Lung (tissue), 12 donors: ENCODE measurements around the gene PES1. TPM values are rescaled to one million over a fixed set of nuclear protein-coding genes. Genes with fewer than 3 reads are reported as not detected.

Source experiments
- ATAC-seq: fragments of 200-7000 bp; cut with Tn5 transposase; one replicate; pipeline ENCODE4 v1.9.1; 2020; ENCODE audit warnings: moderate number of reproducible peaks; ENCODE audit not compliant: insufficient read depth, low FRiP score
- DNase-seq, 3 donors: peaks; one replicate each; pipeline ENCODE4 v3.0.0-alpha.2; 2013 to 2017
- H3K27ac ChIP-seq, 2 donors: one replicate each; pipeline ENCODE4 v1.5.1; 2013; ENCODE audit warnings: mild to moderate bottlenecking in 2 of 2, moderate library complexity in 2 of 2, control low read depth in 1 of 2, inconsistent platforms in 1 of 2, low read depth in 1 of 2, low read length in 1 of 2
- H3K27me3 ChIP-seq, 3 donors: one replicate each; pipeline ENCODE4 v1.5.1; 2013; ENCODE audit warnings: low read length in 2 of 3; ENCODE audit not compliant: control insufficient read depth in 3 of 3, insufficient read depth in 3 of 3
- H3K36me3 ChIP-seq, 4 donors: one replicate each; pipeline ENCODE4 v1.5.1; 2013; ENCODE audit warnings: low read length in 4 of 4, mild to moderate bottlenecking in 1 of 4, moderate library complexity in 1 of 4; ENCODE audit not compliant: control insufficient read depth in 4 of 4, insufficient read depth in 4 of 4
- H3K4me1 ChIP-seq, 5 donors: one replicate each; pipeline ENCODE4 v1.5.1; 2013; ENCODE audit warnings: low read length in 5 of 5, mild to moderate bottlenecking in 2 of 5, moderate library complexity in 1 of 5; ENCODE audit not compliant: control insufficient read depth in 5 of 5, insufficient read depth in 5 of 5
- H3K4me3 ChIP-seq: one replicate; pipeline ENCODE4 v1.5.1; 2013; ENCODE audit warnings: mild to moderate bottlenecking, control low read depth, moderate library complexity
- H3K9ac ChIP-seq, 2 donors: one replicate each; pipeline ENCODE4 v1.5.1; 2013; ENCODE audit warnings: low read length in 2 of 2, control low read depth in 1 of 2; ENCODE audit not compliant: insufficient read depth in 1 of 2
- H3K9me3 ChIP-seq, 4 donors: one replicate each; pipeline ENCODE4 v1.5.1; 2013; ENCODE audit warnings: low read length in 3 of 4, mild to moderate bottlenecking in 1 of 4, moderate library complexity in 1 of 4; ENCODE audit not compliant: control insufficient read depth in 4 of 4, insufficient read depth in 3 of 4
- WGBS, 2 donors: extraction: QIAGEN DNeasy Blood & Tissue Kit; methylation state at CpG; one replicate each; pipeline ENCODE4 v1.1.7; 2013; 5-methylcytosine and 5-hydroxymethylcytosine counted together
- polyA plus RNA-seq, 2 donors: library from polyadenylated mRNA; stranded (reverse); fragments of 200-250 nt; gene quantifications; one replicate each; pipeline ENCODE4 v1.2.1, GENCODE V29; 2013
- total RNA-seq, 2 donors: library from RNA; depleted of rRNA in 1 of 2; stranded (reverse); fragments of >200 nt in 1 of 2; gene quantifications; one replicate each; pipeline ENCODE4 v1.2.1, GENCODE V29; 2014 to 2021
- TF ChIP-seq, protein P1 (sequence below): IDR thresholded peaks from 2 replicates; pipeline ENCODE4 v1.5.1; 2012; ENCODE audit warnings: mild to moderate bottlenecking; ENCODE audit errors: control extremely low read depth, extremely low read depth
- donor health status: control.
- donor health status: control.
- donor health status: Bipolar disorder and iron deficiency.
- donor health status: healthy.
- donor health status: DM: yes; HTN: yes; CAD: no.

Gene PES1
- total and polyA plus RNA-seq, 4 donors, result 34.4 to 77.2 (median 72.7) TPM

DNA sequence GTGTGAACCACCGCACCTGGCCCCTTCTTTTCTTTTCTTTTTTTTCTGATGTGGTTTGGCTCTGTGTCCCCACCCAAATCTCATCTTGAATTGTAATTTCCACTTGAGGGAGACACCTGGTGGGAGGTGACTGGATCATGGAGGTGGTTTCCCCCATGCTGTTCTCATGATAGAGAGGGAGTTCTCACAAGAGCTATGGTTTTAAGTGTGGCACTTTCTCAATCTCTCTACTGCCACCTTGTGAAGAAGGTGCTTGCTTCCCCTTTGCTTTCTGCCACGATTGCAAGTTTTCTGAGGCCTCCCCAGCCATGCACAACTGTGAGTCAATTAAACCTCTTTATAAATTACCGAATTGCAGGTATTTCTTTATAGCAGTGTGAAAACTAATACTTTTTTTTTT lies 10.3 kb upstream of the PES1 start:
- H3K36me3 ChIP-seq, result no peaks in the 10 kb centered on the region
- H3K9ac ChIP-seq, result no peak overlapping the region
- H3K27me3 ChIP-seq, result no peaks in the 10 kb centered on the region
- H3K27ac ChIP-seq, result no peak overlapping the region
- DNase-seq (peak in 1 of 3 donors; percentile 31), ATAC-seq (no peak)
- WGBS, 2 donors, result 58 to 63% methylated on average over 3 of the region's 3 CpGs
- TF ChIP-seq, protein P1, sequence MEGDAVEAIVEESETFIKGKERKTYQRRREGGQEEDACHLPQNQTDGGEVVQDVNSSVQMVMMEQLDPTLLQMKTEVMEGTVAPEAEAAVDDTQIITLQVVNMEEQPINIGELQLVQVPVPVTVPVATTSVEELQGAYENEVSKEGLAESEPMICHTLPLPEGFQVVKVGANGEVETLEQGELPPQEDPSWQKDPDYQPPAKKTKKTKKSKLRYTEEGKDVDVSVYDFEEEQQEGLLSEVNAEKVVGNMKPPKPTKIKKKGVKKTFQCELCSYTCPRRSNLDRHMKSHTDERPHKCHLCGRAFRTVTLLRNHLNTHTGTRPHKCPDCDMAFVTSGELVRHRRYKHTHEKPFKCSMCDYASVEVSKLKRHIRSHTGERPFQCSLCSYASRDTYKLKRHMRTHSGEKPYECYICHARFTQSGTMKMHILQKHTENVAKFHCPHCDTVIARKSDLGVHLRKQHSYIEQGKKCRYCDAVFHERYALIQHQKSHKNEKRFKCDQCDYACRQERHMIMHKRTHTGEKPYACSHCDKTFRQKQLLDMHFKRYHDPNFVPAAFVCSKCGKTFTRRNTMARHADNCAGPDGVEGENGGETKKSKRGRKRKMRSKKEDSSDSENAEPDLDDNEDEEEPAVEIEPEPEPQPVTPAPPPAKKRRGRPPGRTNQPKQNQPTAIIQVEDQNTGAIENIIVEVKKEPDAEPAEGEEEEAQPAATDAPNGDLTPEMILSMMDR, result no peak
- no peaks in the 10 kb centered on the region for H3K9me3 ChIP-seq
- peaks cover 0 to 9% (median 3%) of the 10 kb centered on the region in 5 donors for H3K4me1 ChIP-seq
- no peak overlapping the region for H3K4me3 ChIP-seq

DNA sequence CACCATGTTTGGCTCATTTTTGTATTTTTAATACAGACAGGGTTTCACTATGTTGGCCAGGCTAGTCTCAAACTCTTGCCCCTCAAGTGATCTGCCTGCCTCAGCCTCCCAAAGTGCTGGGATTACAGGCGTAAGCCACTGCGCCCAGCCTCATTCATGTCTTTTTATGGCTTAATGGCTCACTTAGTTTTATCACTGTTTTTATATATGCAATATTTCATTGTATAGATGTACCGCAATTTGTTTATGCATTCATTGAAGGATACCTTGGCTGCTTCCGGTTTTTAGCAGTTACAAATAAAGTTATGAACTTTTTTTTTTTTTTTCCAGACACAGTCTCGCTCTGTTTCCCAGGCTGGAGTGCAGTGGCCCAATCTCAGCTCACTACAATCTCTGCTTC lies 9.8 kb upstream of the PES1 start:
- Histone ChIP-seq H3K9ac (no peak overlapping the region), H3K27ac (no peak overlapping the region), H3K36me3 (no peaks in the 10 kb centered on the region), H3K27me3 (no peaks in the 10 kb centered on the region), H3K9me3 (no peaks in the 10 kb centered on the region), H3K4me3 (no peak overlapping the region), H3K4me1 (peaks cover 0 to 7% (median 3%) of the 10 kb centered on the region in 5 donors)
- TF ChIP-seq, protein P1, result no peak
- WGBS, 2 donors, result 75 to 88% methylated on average over 5 of the region's 5 CpGs
- DNase-seq (no peak), ATAC-seq (no peak)

DNA sequence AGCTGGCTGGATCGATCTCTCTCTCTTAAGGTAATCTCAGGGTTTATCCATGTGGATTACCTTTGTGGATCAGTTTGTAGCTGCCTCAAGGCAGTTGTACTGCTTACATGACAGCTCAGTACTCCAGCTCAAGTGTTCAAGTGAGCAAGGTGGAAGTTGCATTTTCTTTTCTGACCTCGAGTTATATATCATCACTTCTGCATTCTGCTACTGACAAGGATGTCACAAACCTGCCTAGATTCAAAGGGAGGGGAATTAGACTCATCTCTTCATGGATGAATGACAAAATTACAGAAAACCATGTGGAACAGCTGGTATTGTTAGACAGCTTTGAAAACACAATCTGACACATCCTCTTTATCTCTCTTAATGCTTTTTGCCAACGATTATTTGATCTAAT lies 9.2 kb upstream of the PES1 start:
- no peak overlapping the region for H3K4me3 ChIP-seq
- no peaks in the 10 kb centered on the region for H3K27me3 ChIP-seq
- DNase-seq (no peak), ATAC-seq (no peak)
- no peaks in the 10 kb centered on the region for H3K36me3 ChIP-seq
- peaks cover 0 to 6% (median 3%) of the 10 kb centered on the region in 5 donors for H3K4me1 ChIP-seq
- H3K9ac ChIP-seq, result no peak overlapping the region
- WGBS, 2 donors, result 46 to 53% methylated on average over 3 of the region's 3 CpGs
- TF ChIP-seq, protein P1, result no peak
- no peak overlapping the region for H3K27ac ChIP-seq
- H3K9me3 ChIP-seq, result no peaks in the 10 kb centered on the region

DNA sequence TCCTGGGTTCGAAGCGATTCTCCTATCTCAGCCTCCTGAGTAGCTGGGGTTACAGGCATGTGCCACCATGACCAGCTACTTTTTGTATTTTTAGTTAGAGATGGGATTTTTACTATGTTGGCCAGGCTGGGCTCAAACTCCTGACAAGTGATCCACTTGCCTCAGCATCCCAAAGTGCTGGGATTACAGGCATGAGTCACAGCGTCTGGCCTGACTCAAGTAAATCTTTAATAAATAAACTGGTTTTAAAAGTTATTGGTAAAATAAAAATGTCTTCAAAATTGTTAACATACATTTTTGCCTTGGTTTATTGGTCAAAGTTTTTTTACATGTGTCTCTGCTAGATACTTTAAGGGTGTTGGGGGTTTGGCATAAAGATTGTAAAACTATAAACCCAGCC lies 7.3 kb upstream of the PES1 start:
- ATAC-seq (no peak), DNase-seq (no peak)
- Histone ChIP-seq H3K4me1 (peaks cover 0 to 6% (median 0%) of the 10 kb centered on the region in 5 donors), H3K27ac (no peak overlapping the region), H3K36me3 (no peaks in the 10 kb centered on the region), H3K4me3 (no peak overlapping the region), H3K9ac (no peak overlapping the region), H3K9me3 (no peaks in the 10 kb centered on the region), H3K27me3 (no peaks in the 10 kb centered on the region)
- 91 to 98% methylated on average over 3 of the region's 3 CpGs for WGBS, 2 donors
- TF ChIP-seq, protein P1, result no peak
